ENCODE measurements around the gene A4GALT.

DNA sequence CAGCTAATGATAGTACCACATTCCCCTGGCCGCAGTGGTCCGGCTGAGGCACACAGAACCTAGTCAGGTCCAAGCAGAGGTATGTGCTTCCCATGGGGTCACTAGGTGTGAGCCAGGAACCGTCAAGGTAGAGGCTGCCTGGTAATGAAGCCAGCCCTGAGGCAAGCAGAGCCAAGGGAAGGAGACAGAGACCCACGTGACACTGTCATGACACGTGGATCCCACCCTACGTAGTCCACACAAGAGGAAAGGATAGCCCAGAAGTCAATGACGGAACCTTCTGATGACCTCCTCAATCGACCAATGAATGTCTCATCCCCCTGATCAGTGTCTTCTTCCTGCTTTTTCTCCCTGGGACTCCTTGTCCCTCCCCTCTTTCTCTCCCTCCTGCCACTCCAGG is 19.0 kb downstream of the A4GALT start:
- TF ChIP-seq CTCF (conservative IDR thresholded peaks at IDR 0.05; ENCODE audit: low read length) (no peak), EZH2phosphoT487 (IDR thresholded peaks at IDR 0.05; ENCODE audit: borderline replicate concordance) (no peak)

Measured in Loucy (cell line).